ENCODE results near the gene RAB25. TPM values are rescaled to one million over a fixed set of nuclear protein-coding genes. Genes with fewer than 3 reads are reported as not detected.

RAB25 gene
- total RNA-seq, 1 experiment from 2014 or later: not detected

- DNase-seq (ENCODE audit: low read depth, low spot score) (no peak), ATAC-seq (peak; percentile 12; the same call in 1 of the 2 replicates)
- POLR2A ChIA-PET: interaction anchor here (0.9 to 1.0 kb wide), 2 partner anchors 10 to 13 kb away, joined by 3 read pairs; no protein-coding TSS in a partner anchor
- TF ChIP-seq, protein P1, sequence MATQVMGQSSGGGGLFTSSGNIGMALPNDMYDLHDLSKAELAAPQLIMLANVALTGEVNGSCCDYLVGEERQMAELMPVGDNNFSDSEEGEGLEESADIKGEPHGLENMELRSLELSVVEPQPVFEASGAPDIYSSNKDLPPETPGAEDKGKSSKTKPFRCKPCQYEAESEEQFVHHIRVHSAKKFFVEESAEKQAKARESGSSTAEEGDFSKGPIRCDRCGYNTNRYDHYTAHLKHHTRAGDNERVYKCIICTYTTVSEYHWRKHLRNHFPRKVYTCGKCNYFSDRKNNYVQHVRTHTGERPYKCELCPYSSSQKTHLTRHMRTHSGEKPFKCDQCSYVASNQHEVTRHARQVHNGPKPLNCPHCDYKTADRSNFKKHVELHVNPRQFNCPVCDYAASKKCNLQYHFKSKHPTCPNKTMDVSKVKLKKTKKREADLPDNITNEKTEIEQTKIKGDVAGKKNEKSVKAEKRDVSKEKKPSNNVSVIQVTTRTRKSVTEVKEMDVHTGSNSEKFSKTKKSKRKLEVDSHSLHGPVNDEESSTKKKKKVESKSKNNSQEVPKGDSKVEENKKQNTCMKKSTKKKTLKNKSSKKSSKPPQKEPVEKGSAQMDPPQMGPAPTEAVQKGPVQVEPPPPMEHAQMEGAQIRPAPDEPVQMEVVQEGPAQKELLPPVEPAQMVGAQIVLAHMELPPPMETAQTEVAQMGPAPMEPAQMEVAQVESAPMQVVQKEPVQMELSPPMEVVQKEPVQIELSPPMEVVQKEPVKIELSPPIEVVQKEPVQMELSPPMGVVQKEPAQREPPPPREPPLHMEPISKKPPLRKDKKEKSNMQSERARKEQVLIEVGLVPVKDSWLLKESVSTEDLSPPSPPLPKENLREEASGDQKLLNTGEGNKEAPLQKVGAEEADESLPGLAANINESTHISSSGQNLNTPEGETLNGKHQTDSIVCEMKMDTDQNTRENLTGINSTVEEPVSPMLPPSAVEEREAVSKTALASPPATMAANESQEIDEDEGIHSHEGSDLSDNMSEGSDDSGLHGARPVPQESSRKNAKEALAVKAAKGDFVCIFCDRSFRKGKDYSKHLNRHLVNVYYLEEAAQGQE (IDR thresholded peaks at IDR 0.05; ENCODE audit: insufficient read depth in 1 of 2, low read depth in 2 of 2, low read length in 1 of 2): no peak
- TF ChIP-seq TCF7L2 (IDR thresholded peaks at IDR 0.05; ENCODE audit: low read depth, low read length): no peak
- TF ChIP-seq SIN3A (IDR thresholded peaks at IDR 0.05; ENCODE audit: borderline replicate concordance, insufficient read depth, low read depth, low read length): no peak
- no peak for TF ChIP-seq POLR2AphosphoS5 (IDR thresholded peaks at IDR 0.05; ENCODE audit: low read depth, low read length)
- TF ChIP-seq, protein P2, sequence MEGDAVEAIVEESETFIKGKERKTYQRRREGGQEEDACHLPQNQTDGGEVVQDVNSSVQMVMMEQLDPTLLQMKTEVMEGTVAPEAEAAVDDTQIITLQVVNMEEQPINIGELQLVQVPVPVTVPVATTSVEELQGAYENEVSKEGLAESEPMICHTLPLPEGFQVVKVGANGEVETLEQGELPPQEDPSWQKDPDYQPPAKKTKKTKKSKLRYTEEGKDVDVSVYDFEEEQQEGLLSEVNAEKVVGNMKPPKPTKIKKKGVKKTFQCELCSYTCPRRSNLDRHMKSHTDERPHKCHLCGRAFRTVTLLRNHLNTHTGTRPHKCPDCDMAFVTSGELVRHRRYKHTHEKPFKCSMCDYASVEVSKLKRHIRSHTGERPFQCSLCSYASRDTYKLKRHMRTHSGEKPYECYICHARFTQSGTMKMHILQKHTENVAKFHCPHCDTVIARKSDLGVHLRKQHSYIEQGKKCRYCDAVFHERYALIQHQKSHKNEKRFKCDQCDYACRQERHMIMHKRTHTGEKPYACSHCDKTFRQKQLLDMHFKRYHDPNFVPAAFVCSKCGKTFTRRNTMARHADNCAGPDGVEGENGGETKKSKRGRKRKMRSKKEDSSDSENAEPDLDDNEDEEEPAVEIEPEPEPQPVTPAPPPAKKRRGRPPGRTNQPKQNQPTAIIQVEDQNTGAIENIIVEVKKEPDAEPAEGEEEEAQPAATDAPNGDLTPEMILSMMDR (IDR thresholded peaks at IDR 0.05): no peak
- Histone ChIP-seq H3K9me3 (ENCODE audit: control insufficient read depth, insufficient read depth, low read depth, low read length) (no peaks in the 10 kb centered on the region), H3K4me3 (ENCODE audit: low read depth in 2 of 2, low read length in 2 of 2) (peak overlapping the region in 1 of 2 experiments; percentile 78; a peak in 2 of 4 replicates), H3K27ac (ENCODE audit: low read length) (peak overlapping the region; percentile 96), H3K27me3 (ENCODE audit: control insufficient read depth, insufficient read depth, low read length) (no peaks in the 10 kb centered on the region), H3K36me3 (ENCODE audit: control insufficient read depth, insufficient read depth, low read length) (peaks cover 6% of the 10 kb centered on the region; the same call in 1 of the 2 replicates), H3K4me1 (ENCODE audit: control insufficient read depth, insufficient read depth, low read length) (peaks cover 37% of the 10 kb centered on the region)
- in situ Hi-C loops (cut with HindIII; ENCODE audit: low pct_unique_long_range_greater_than_20kb, low sequenced_read_pairs): no loop called here
- no TSS peak for BruUV-seq (replicated peaks)
- intact Hi-C loops (cut with micrococcal nuclease; ENCODE audit: unreplicated experiment): no loop called here
- CTCF ChIA-PET: interaction anchor here (0.5 to 1.3 kb wide), 2 partner anchors 8 to 17 kb away, joined by 3 to 5 read pairs; no protein-coding TSS in a partner anchor
These were observed 52.5 kb downstream of the RAB25 start for GRCh38 chr1:156113282-156113950.

DNA sequence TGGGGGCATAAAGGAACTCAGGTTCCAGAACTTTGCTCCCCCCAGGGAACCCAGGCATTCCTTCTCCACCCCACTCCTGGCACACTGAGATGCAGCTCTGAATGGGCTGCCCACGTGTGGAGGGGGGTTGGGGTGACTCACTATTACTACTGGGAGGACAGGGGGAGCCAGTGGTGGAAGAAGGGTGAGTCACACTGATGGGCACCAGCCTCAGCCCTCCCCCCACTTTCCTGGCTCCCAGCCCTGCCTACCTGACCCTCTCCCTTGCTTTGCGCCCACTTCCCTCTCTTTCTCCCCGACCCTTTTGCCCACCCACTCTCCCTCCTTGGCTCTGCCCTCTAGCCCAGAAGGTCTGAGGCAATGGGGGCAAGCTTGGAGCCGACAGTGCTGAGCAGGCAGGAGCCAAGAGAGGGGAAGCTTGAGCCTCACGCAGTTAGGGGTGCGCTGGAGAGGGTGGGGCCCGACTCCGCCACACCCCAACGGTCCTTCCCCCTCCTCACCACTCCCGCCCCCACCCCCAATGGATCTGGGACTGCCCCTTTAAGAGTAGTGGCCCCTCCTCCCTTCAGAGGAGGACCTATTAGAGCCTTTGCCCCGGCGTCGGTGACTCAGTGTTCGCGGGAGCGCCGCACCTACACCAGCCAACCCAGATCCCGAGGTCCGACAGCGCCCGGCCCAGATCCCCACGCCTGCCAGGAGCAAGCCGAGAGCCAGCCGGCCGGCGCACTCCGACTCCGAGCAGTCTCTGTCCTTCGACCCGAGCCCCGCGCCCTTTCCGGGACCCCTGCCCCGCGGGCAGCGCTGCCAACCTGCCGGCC is 53.4 kb downstream of the RAB25 start, which contains the start of gene LMNA:
LMNA (plus strand) TSS at position 611 of the 818 bp plus-strand sequence. CDS start 208 bp downstream, outside the sequence.
- Histone ChIP-seq H3K27me3 (ENCODE audit: control insufficient read depth, insufficient read depth, low read length) (no peaks in the 10 kb centered on the region), H3K9me3 (ENCODE audit: control insufficient read depth, insufficient read depth, low read depth, low read length) (no peaks in the 10 kb centered on the region), H3K4me1 (ENCODE audit: control insufficient read depth, insufficient read depth, low read length) (peaks cover 41% of the 10 kb centered on the region), H3K4me3 (ENCODE audit: low read depth in 2 of 2, low read length in 2 of 2) (peak within 1 kb of the TSS; percentile 78 to 99), H3K27ac (ENCODE audit: low read length) (peak within 1 kb of the TSS; percentile 96), H3K36me3 (ENCODE audit: control insufficient read depth, insufficient read depth, low read length) (peaks cover 6% of the 10 kb centered on the region; the same call in 1 of the 2 replicates)
- ATAC-seq (peak; percentile 84), DNase-seq (ENCODE audit: low read depth, low spot score) (peak; percentile 82)
- intact Hi-C loops (cut with micrococcal nuclease; ENCODE audit: unreplicated experiment) (loop anchor here (2.0 kb wide), 1 partner anchor 48 kb away; no protein-coding TSS in a partner anchor), in situ Hi-C loops (cut with HindIII; ENCODE audit: low pct_unique_long_range_greater_than_20kb, low sequenced_read_pairs) (no loop called here)
- ChIA-PET CTCF (interaction anchor here (1.3 kb wide), 1 partner anchor 16 kb away, joined by 5 read pairs; no protein-coding TSS in a partner anchor), POLR2A (interaction anchor here (0.6 to 2.4 kb wide), 2 partner anchors 8 to 15 kb away, joined by 3 to 12 read pairs; no protein-coding TSS in a partner anchor)
- peak; percentile 94 for TF ChIP-seq POLR2AphosphoS5 (IDR thresholded peaks at IDR 0.05; ENCODE audit: low read depth, low read length)
- no peak for TF ChIP-seq TCF7L2 (IDR thresholded peaks at IDR 0.05; ENCODE audit: low read depth, low read length)
- TF ChIP-seq, protein P1 (IDR thresholded peaks at IDR 0.05; ENCODE audit: insufficient read depth in 1 of 2, low read depth in 2 of 2, low read length in 1 of 2): no peak
- TF ChIP-seq SIN3A (IDR thresholded peaks at IDR 0.05; ENCODE audit: borderline replicate concordance, insufficient read depth, low read depth, low read length): 0 out of 2 replicates have a peak, but pooled peaks have one; percentile 80
- TF ChIP-seq, protein P2 (IDR thresholded peaks at IDR 0.05): no peak
- BruUV-seq (replicated peaks): no TSS peak
